Measurements from ENCODE around the gene HSD17B13.

Gene HSD17B13

DNA sequence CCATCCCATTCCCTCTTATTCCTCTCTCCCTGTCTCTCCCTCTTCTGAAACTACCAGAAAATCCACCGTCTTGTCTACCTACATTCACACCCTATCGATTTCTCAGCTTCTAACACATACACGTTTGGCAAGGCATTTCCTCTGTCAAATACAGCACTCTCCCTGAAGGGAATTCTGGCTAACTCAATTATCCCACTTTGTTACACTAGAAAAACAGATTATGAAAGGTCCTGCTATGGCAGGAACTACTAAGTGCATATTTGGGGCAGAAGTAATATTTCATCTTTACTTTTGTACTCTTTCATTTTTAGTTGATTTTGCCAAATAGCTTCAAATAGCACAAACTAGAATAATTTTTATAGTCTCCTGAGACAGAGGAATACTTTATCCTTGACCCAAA, 55.7 kb downstream of the HSD17B13 start:
- DNase-seq (ENCODE audit: low read depth), result no peak

DNA sequence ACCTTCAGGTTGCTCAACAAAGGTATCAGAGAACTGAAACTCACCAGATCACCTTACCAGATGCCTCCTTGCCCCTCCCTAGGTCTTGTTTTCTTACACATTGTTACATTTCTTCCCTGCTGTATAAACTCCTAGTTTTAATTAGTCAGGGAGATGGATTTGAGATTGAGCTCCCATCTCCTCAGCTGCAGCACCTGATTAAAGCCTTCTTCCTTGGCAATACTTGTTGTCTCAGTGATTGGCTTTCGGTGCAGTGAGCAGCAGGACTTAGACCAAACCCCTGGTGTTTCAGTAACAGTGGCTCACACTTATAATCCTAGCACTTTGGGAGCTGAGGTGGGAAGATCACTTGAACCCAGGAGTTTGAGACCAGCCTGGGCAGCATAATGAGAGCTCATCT, 59.8 kb downstream of the HSD17B13 start:
- no peak for DNase-seq (ENCODE audit: low read depth)

DNA sequence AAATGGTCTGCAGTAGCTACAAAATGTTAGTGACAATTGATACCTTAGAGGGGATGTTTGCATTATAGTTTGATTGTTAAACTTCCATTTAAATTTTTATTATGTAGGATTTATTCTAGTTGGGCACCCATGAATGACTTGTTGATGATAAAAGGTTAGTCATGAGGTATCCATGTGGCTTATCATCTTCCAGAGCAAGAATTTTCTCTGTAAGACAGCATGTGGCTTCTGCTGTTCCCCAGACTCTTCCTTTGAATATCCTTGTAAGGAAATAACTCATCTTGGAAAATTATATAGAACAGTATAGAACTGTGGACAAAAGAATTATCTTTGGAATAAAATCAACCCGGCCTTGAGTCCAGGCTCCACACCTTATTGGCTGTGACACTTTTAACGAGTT, 62.2 kb downstream of the HSD17B13 start:
- DNase-seq (ENCODE audit: low read depth), result no peak

DNA sequence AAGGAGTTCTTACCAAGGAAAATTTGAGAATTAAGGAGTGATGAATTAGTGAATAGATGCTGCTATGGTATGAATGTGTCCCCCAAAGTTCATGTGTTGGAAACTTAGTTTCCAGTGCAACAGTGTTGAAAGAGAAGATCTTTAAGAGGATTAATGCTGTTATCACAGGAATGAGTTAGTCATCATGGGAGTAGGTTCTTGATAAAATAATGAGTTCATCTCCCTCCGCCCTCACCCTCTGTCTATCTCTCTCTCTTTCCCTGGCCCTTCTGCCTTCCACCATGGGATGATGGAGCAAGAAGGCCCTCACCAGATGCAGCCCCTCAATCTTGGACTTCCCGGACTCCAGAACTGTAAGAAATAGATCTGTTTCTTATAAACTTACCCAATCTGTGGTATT, 64.0 kb downstream of the HSD17B13 start:
- DNase-seq (ENCODE audit: low read depth), result peak; percentile 57

DNA sequence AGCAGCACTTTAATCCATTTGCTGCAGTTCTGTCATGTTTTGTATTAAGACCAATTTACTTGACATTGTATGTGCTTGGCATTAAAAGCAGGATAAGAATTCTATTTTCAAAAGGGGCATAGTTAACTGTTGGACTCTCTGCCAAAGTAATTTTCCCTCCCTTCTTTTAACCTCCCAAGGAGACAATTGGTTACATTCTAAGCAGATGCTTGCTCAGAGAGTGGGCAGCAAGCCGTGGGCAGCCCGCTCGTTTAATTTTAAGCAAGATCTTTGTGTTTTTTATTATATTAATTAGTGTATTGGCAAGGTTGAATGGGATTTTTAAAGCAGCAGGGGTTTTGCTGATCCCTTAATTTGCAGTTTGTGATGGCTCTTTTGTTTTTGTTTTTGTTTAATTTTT, 65.2 kb downstream of the HSD17B13 start:
- DNase-seq (ENCODE audit: low read depth), result no peak

DNA sequence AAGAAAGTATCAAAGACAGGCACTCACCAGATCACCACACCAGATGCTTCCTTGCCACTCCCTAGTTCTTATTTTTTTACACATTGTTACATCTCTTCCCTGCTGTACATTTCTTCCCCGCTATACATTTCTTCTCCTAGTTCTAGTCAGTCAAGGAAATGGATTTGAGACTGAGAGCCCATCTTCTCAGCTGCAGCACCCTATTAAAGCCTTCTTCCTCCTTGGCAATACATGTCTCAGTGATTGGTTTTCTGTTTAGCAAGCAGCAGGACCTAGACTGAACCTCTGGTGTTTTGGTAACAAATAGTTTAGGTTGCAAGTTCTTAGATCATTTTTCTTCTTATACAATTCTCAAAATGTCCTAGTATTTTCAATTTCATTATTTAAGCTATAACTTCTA, 66.9 kb downstream of the HSD17B13 start:
- no peak for DNase-seq (ENCODE audit: low read depth)

All from iris pigment epithelial cell (primary cell).